DOHH2 (cell line): ENCODE data around the gene TMEM170A.

ENCODE experiments used
- H3F3A ChIP-seq: fragments of 200-600 bp; sonication (generic), shearing (Covaris generic); 2 replicates; pipeline ENCODE4 v1.6.0; 2016; ENCODE audit warnings: antibody characterized with exemption, mild to moderate bottlenecking; ENCODE audit not compliant: control insufficient read depth, insufficient read depth
- H3K27ac ChIP-seq: fragments of 200-600 bp; sonication (generic); 2 replicates; pipeline ENCODE4 v1.5.1; 2014; ENCODE audit warnings: low read depth, mild to moderate bottlenecking, low read length, moderate library complexity
- H3K27me3 ChIP-seq: fragments of 200-600 bp; sonication (generic); 2 replicates; pipeline ENCODE4 v1.6.1; 2014; ENCODE audit warnings: mild to moderate bottlenecking, low read length, mixed read lengths; ENCODE audit not compliant: control insufficient read depth
- H3K36me3 ChIP-seq: fragments of 200-600 bp; sonication (generic); 2 replicates; pipeline ENCODE4 v1.6.1; 2014; ENCODE audit warnings: mild to moderate bottlenecking, low read length, moderate library complexity, mixed read lengths; ENCODE audit not compliant: control insufficient read depth
- H3K4me1 ChIP-seq: fragments of 200-600 bp; sonication (generic); 2 replicates; pipeline ENCODE4 v1.6.1; 2014; ENCODE audit warnings: mild to moderate bottlenecking, low read length, mixed read lengths; ENCODE audit not compliant: control insufficient read depth
- H3K4me2 ChIP-seq: fragments of 200-600 bp; sonication (generic); 2 replicates; pipeline ENCODE4 v1.6.0; 2014; ENCODE audit warnings: mild to moderate bottlenecking, low read length, moderate library complexity
- H3K4me3 ChIP-seq: fragments of 200-600 bp; sonication (generic); 2 replicates; pipeline ENCODE4 v1.5.1; 2014; ENCODE audit warnings: mild to moderate bottlenecking, low read length, mixed read lengths
- H3K79me2 ChIP-seq: fragments of 200-600 bp; sonication (generic); 2 replicates; pipeline ENCODE4 v1.6.1; 2014; ENCODE audit warnings: mild to moderate bottlenecking, low read length, mixed read lengths; ENCODE audit not compliant: control insufficient read depth
- H3K9me2 ChIP-seq: fragments of 200-600 bp; sonication (generic); replicated peaks from 2 replicates; pipeline ENCODE4 v1.6.1; 2014; ENCODE audit warnings: mild to moderate bottlenecking, low read length, mixed read lengths; ENCODE audit not compliant: control insufficient read depth
- H3K9me3 ChIP-seq: fragments of 200-600 bp; sonication (generic); 2 replicates; pipeline ENCODE4 v1.6.1; 2014; ENCODE audit warnings: antibody characterized with exemption, low read length, mixed read lengths; ENCODE audit not compliant: control insufficient read depth, insufficient read depth
- H4K20me1 ChIP-seq: fragments of 200-600 bp; sonication (generic); 2 replicates; pipeline ENCODE4 v1.6.0; 2014; ENCODE audit warnings: low read depth, mild to moderate bottlenecking, antibody characterized with exemption, low read length, moderate library complexity; ENCODE audit not compliant: control insufficient read depth, insufficient read depth
- EZH2phosphoT487 ChIP-seq: fragments of 200-600 bp; sonication (generic); IDR thresholded peaks from 2 replicates; pipeline ENCODE4 v1.6.1; 2017; ENCODE audit warnings: borderline replicate concordance, mild to moderate bottlenecking, antibody characterized with exemption, low read length, moderate library complexity, mixed read lengths
- TF ChIP-seq, protein P1 (sequence below): fragments of 200-600 bp; sonication (generic); IDR thresholded peaks from one replicate; pipeline ENCODE4 v1.5.1; 2014; ENCODE audit warnings: antibody characterized with exemption, mild to moderate bottlenecking, low read depth, low read length; ENCODE audit not compliant: poor library complexity, severe bottlenecking

Gene TMEM170A

DNA sequence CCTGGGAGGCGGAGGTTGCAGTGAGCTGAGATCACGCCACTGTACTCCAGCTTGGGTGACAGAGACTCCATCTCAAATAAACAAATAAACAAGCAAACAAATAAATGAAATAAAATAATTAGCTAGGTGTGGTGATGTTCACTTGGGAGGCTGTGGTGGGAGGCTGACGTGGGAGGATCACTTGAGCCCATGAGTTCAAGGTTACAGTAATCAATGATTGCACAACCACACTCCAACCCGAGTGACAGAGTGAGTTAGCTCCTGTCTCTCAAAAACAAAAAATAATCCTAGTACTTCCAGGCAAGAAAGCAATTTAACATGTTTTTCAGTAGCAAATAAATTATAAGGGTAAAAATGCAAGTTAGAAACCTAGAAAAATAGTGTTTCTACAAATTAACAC, 57.5 kb downstream of the TMEM170A start:
- Histone ChIP-seq H3K27me3 (no peaks in the 10 kb centered on the region), H3K9me3 (no peaks in the 10 kb centered on the region), H3K4me3 (no peak overlapping the region), H3K4me2 (no peak overlapping the region), H3K79me2 (no peaks in the 10 kb centered on the region), H3K4me1 (peaks cover 7% of the 10 kb centered on the region), H3F3A (no peaks in the 10 kb centered on the region), H3K9me2 (no peaks in the 10 kb centered on the region), H4K20me1 (no peaks in the 10 kb centered on the region), H3K36me3 (peaks cover 25% of the 10 kb centered on the region), H3K27ac (no peak overlapping the region)
- TF ChIP-seq EZH2phosphoT487, result no peak
- TF ChIP-seq, protein P1, sequence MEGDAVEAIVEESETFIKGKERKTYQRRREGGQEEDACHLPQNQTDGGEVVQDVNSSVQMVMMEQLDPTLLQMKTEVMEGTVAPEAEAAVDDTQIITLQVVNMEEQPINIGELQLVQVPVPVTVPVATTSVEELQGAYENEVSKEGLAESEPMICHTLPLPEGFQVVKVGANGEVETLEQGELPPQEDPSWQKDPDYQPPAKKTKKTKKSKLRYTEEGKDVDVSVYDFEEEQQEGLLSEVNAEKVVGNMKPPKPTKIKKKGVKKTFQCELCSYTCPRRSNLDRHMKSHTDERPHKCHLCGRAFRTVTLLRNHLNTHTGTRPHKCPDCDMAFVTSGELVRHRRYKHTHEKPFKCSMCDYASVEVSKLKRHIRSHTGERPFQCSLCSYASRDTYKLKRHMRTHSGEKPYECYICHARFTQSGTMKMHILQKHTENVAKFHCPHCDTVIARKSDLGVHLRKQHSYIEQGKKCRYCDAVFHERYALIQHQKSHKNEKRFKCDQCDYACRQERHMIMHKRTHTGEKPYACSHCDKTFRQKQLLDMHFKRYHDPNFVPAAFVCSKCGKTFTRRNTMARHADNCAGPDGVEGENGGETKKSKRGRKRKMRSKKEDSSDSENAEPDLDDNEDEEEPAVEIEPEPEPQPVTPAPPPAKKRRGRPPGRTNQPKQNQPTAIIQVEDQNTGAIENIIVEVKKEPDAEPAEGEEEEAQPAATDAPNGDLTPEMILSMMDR, result no peak

DNA sequence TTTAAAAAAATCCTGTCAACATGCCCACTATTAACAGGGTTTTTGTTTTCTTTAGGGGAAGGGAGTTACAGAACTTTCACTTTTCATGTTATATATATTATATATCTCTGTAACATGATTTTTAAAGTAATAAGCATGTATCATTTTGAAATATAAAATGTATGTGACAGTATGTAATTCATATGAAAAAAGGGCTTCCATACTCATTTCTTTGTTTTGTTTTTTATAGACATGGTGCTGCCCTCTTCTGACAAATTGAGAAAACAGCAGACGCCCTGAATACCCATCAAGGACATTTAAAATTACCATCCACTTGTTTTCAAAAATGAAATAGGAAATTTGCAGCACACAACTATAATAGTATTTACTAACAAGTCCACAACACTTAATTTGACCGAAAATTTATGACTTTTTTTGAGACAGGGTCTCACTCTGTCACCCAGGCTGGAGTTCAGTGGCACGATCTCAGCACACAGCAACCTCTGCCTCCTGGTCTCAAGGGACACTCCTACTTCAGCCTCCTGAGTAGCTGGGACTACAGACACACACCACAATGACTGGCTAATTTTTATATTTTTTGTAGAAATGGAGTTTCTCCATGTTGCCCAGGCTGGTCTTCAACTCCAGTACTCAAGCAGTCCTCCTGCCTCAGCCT, 61.5 kb downstream of the TMEM170A start:
- Histone ChIP-seq H3F3A (no peaks in the 10 kb centered on the region), H3K27me3 (no peaks in the 10 kb centered on the region), H3K9me2 (no peaks in the 10 kb centered on the region), H3K36me3 (peaks cover 12% of the 10 kb centered on the region), H3K4me2 (no peak overlapping the region), H3K79me2 (no peaks in the 10 kb centered on the region), H3K9me3 (no peaks in the 10 kb centered on the region), H3K27ac (no peak overlapping the region), H4K20me1 (no peaks in the 10 kb centered on the region), H3K4me3 (no peak overlapping the region), H3K4me1 (peaks cover 7% of the 10 kb centered on the region)
- no peak for TF ChIP-seq EZH2phosphoT487
- TF ChIP-seq, protein P1, result peak; percentile 69

DNA sequence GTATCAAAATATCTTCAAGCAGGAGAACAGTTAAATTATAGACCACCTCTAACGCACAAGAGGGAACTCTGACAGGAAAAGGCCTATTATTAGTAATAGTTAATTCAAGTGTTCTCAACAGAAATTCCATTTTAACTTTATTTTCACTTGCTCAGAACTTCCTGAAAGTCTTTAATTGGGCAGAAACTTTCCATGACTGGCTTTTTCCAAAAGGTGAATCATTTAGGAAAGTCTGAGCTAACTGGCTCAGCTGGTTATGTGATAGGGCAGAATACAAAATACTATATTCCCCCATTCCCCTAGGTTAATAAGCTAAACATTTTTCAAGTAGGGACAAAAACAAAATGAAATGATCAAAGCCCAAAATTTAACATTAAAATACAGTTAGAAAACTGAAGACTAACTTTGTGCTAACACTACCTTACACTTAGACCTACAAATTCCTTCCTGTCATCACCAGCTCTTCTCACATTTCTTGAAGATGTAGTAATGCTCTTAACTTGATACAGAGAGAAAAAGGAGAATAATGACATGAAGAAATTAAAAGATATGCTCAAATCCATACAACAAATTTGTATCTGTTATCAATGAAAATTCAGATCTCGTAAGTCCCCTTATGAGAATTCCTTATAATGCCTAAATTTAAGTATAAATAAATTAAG, 62.2 kb downstream of the TMEM170A start:
- Histone ChIP-seq H4K20me1 (no peaks in the 10 kb centered on the region), H3F3A (no peaks in the 10 kb centered on the region), H3K9me3 (no peaks in the 10 kb centered on the region), H3K9me2 (no peaks in the 10 kb centered on the region), H3K27ac (no peak overlapping the region), H3K79me2 (no peaks in the 10 kb centered on the region), H3K36me3 (peaks cover 10% of the 10 kb centered on the region), H3K27me3 (no peaks in the 10 kb centered on the region), H3K4me2 (no peak overlapping the region), H3K4me3 (no peak overlapping the region), H3K4me1 (peaks cover 7% of the 10 kb centered on the region)
- no peak for TF ChIP-seq EZH2phosphoT487
- TF ChIP-seq, protein P1, result no peak
